Kidney glomerular epithelial cell (primary cell): Measurements from ENCODE around the gene MTRF1.

ENCODE experiments used
- DNase-seq: peaks from one replicate; lab custom pipeline; 2025; lab: John Stamatoyannopoulos, UW

Gene MTRF1

GRCh38 chr13:41224113-41225110 is 39.0 kb downstream of the MTRF1 start:
- DNase-seq = peak; percentile 54

DNA sequence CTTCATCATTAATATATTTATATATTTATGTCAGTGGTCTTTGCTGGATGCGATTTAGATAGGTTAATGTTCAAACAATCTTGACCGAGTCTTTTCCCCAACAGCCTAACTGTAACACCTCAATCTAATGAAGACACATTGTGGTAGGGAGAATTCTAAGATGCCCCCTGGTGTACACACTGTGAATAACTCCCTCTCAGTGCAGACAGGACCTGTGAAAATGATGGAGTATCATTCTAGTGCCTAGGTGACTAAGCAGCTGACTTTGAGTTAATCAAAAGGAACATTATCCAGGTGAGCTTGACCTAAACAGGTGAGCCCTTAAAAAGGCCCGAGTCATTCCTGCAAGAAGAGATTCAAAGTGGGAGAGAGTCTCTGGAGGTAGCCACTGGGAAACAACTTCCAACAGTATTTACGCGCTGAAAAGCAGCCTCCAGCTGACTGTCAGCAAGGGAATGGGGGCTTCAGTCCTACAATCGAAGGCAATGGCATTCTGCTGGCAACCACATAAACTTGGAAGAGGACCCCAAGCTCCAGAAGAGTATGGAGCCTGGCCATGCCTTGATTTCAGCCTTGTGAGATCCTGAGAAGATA is 41.0 kb downstream of the MTRF1 start:
- DNase-seq = peak; percentile 65

DNA sequence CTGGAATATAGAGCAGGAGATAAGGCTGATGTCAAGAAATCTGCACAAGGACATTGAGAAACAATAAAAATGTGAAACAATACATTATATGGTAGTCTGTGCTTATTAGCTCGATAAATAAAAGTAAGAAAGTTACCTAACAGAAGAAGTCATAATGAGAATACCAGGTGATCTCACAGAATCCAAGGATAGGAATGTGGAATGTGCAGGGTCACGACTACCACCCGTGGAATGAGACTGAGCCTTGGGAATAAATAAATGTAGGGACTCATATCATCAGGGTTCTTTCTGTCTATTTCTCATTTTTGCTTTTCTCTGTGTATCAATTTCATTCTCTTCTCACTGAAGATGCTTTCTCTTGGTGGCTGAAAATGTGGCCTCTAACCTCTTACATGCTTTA is 43.0 kb downstream of the MTRF1 start:
- DNase-seq = peak; percentile 15

GRCh38 chr13:41216160-41216559 is 47.2 kb downstream of the MTRF1 start:
- no peak for DNase-seq

DNA sequence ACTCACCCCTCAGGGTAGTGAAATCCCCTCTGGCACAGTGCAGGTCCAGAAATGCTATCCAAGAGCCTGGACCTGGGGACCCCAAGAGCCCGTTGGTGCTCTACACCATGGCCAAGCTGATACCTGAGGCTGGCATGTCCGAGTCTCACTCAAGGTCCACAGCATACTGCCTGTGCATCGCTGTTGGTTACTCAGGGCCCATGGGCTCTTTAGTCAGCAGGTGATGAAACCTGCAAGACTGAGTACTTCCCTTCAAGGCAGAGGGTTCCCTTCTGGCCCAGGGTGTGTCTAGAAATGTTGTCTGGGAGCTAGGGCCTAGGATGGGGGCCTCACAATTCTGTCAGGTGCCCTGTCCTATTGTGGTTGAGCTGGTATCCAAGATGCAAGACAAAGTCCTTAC is 49.5 kb downstream of the MTRF1 start:
- no peak for DNase-seq

GRCh38 chr13:41213316-41213715 is 50.1 kb downstream of the MTRF1 start:
- no peak for DNase-seq

DNA sequence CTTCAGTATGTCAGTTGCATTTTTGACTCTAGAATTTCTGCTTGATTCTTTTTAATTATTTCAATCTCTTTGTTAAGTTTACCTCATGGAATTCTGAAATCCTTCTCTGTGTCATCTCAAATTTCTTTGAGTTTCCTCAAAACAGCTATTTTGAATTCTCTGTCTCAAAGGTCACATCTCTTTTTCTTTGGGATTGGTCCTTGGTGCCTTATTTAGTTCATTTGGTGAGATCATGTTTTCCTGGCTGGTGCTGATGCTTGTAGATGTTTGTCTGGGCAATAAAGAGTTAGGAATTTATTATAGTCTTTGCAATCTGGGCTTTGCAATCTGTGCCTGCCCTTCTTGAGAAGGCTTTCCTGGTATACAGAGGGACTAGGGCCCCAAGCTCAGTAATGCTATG is 50.5 kb downstream of the MTRF1 start:
- DNase-seq = no peak

DNA sequence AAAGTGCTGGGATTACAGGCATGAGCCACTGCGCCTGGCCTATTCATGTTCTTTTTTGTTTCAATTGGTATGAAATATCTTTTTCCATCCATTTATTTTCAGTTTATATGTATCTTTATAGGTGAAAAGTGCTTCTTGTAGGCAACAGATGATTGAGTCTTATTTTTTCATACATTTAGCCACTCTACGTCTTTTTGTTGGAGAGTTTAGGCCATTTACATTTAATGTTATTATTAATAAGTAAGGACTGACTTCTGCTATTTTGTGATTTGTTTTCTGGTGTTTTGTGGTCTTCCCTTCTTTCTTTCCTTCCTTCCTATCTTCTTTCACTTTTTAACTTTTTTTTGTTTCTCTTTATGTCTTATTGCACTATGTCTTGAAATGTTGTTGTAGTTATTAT is 52.3 kb downstream of the MTRF1 start:
- DNase-seq = no peak

- no peak for DNase-seq
Observed at GRCh38 chr13:41206467-41206866, 56.9 kb downstream of the MTRF1 start.

GRCh38 chr13:41203810-41204209 is 59.6 kb downstream of the MTRF1 start:
- no peak for DNase-seq

DNA sequence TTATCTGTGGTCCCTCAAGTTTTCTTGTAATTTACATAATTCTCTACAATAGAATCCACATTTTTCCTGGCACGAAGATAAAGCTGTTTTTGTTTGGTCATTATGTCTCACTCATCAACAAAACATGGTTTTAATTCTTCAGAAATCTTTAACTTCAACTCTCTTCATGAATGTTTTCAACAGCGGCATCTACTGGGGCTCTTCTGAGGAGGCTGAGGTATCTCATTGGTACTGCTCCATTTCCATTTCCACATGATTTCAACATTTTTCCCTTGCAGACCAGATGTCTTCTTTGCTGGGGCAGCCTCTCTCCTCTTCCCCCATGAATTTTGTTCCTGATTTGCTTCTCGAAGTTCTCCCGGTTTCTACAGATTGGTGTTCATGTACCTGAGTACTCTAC is 63.2 kb downstream of the MTRF1 start:
- no peak for DNase-seq

- no peak for DNase-seq
Observed at GRCh38 chr13:41199526-41199925, 63.9 kb downstream of the MTRF1 start.

- DNase-seq = no peak
Observed at GRCh38 chr13:41199079-41199478, 64.3 kb downstream of the MTRF1 start.

GRCh38 chr13:41196620-41197019 is 66.8 kb downstream of the MTRF1 start:
- DNase-seq = no peak

DNA sequence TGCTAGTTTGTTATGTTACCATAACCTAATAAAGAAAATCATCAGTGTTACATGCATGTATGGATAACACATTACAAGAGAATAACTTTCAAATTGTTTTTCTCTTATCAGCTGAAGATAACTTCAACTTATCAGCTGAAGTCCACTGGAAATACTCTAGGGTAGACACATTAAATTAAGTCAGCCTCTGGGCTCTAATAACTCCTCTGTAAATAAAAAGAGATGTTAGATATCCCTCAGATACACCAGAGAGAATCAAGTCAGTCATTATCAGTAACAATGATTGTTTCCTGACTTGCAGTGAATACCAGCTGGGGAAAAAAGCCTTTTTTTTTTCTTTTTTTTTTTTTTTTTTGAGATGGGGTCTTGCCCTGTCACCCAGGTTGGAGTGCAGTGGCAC is 67.4 kb downstream of the MTRF1 start:
- no peak for DNase-seq

- peak; percentile 91 for DNase-seq
Observed at GRCh38 chr13:41193919-41194824, 69.2 kb downstream of the MTRF1 start, which contains the start of gene KBTBD7. KBTBD7 (minus strand) TSS chr13:41194569; CDS start chr13:41194257, 312 bp downstream.

DNA sequence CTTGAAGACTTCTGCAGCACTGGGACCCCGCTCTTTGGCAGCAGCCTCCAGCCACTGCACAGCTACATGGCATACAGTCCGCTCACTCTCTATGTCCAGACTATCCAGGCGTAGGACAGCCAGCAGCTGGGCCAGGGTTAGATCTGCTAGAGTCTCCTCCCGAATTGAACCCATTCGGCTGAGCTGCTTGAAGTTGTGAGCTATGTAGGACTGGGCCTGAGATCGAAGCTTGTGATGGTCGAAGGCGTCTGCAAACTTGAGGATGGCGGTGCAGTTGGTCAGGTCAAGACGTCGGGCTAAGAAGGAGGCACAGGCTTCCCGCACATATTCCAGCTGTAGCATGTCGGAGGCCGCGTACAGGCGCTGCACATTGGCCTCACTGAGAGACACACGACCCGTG is 69.9 kb downstream of the MTRF1 start:
- no peak for DNase-seq

DNA sequence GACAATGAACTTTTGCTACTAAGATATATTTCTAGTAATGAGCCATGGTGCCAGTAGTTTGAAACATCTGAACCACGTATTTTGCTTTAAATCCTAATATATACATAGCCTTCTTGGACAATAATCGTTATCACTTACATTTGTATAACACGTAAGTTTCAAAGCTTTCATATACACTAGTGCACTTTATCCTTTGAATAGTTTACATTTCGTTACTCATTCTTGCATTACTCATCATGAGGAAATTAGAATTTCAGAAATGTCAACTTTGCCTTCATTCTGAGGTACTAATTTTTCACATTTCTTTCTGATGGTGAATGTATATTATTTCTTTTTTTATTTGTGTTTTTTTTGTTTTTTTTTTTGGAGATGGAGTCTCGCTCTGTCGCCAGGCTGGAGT is 74.8 kb downstream of the MTRF1 start:
- DNase-seq = no peak

GRCh38 chr13:41186481-41186880 is 76.9 kb downstream of the MTRF1 start:
- no peak for DNase-seq

DNA sequence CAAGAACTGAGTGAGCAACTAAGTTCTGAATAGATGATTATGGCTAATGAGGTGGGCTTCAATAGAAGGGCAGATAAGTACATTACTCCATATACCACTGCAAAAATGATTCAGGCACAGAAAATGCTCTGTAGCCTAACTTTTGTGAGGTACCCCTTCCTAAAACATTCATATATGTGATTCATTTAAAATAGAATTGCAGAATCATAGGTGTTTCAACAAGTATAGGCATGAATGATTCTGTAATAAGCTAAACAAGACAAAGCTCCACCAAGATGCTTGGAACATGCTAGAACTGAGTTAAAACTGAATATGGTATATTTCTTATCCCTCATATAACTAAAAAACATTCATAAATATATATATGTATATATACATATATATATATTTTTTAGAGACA is 81.1 kb downstream of the MTRF1 start:
- no peak for DNase-seq

DNA sequence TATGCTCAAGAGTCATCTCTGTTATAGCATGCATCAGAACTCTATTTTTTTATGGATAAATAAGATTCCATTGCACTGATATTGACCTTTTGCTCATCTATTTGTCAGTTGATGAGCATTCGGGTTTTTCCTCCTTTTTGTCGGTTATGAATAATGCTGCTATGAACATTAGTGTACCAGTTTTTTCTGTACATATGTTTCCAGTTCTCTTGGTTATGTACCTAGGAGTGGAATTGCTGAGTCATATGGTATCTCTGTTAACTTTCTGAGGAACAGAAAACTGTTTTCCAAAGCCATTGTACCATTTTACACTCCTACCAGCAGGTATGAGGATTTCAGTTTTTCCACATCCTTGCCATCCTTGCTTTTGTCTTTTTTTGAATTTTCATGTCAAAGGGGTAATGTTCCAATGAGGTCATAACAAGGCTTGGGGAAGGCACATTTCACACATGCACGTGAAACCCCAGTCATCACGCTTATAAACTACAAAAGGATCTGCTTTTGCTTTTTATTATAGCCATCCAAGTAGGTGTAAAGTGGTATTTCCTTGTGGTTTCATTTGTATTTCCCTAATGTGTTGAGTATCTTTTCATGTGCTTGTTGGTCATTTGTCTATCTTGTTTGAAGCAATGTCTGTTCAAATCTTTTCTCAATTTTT is 83.7 kb downstream of the MTRF1 start:
- DNase-seq = no peak

DNA sequence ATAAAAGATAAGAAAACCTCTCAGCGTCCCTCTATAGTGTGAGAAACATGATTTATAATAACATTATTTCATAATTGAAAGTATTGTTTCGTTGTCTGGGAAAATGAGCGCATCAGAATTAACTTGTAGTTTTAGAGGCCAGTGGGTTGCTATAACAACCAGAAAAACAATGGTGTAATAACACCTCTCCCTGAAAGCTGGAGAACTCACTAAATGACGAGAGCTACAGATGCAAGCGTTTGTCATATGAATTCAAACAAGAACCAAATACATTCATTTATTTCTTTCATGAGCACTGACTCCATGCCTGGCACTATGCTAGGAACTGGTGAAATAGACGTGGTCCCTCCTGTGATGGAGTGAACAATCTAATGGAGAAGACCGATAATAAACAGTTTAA is 85.3 kb downstream of the MTRF1 start:
- no peak for DNase-seq
